Mesenchymal stem cell (in vitro differentiated cells and primary cell): ENCODE measurements around the gene NPPB.

Experiments
- DNase-seq: peaks from one replicate; pipeline ENCODE4 v3.0.0-alpha.2; 2013
- H2AFZ ChIP-seq: one replicate; pipeline ENCODE4 v1.6.1; 2013; ENCODE audit warnings: low read depth, mild to moderate bottlenecking, control low read depth, inconsistent platforms, low read length, moderate library complexity
- H2AK5ac ChIP-seq: 2 replicates; pipeline ENCODE4 v1.6.1; 2013; ENCODE audit warnings: low read length, moderate library complexity, mild to moderate bottlenecking, inconsistent platforms; ENCODE audit not compliant: severe bottlenecking
- H2BK120ac ChIP-seq: one replicate; pipeline ENCODE4 v1.6.1; 2013; ENCODE audit warnings: low read depth, mild to moderate bottlenecking, inconsistent platforms, low read length, moderate library complexity
- H2BK12ac ChIP-seq, 2 experiments: one replicate each; pipeline ENCODE4 v1.6.1; 2013; ENCODE audit warnings: inconsistent platforms in 2 of 2, low read length in 2 of 2, mild to moderate bottlenecking in 2 of 2, moderate library complexity in 2 of 2, control low read depth in 1 of 2
- H2BK15ac ChIP-seq: one replicate; pipeline ENCODE4 v1.6.1; 2013; ENCODE audit warnings: mild to moderate bottlenecking, low read depth, inconsistent platforms; ENCODE audit not compliant: poor library complexity, severe bottlenecking
- H2BK5ac ChIP-seq: 2 replicates; pipeline ENCODE4 v1.6.1; 2013; ENCODE audit warnings: low read depth, mild to moderate bottlenecking, low read length, control low read depth, inconsistent platforms; ENCODE audit not compliant: poor library complexity, severe bottlenecking
- H3K14ac ChIP-seq, 2 experiments: one replicate each; pipeline ENCODE4 v1.6.1; 2013; ENCODE audit warnings: inconsistent platforms in 2 of 2, low read length in 2 of 2, control low read depth in 1 of 2, mild to moderate bottlenecking in 1 of 2, moderate library complexity in 1 of 2
- H3K18ac ChIP-seq, 2 experiments: one replicate each; pipeline ENCODE4 v1.6.1; 2013; ENCODE audit warnings: inconsistent platforms in 2 of 2, low read length in 2 of 2, control low read depth in 1 of 2, low read depth in 1 of 2, mild to moderate bottlenecking in 1 of 2
- H3K23ac ChIP-seq, 2 experiments: one replicate each; pipeline ENCODE4 v1.6.1; 2013; ENCODE audit warnings: inconsistent platforms in 2 of 2, low read length in 2 of 2, mild to moderate bottlenecking in 2 of 2, moderate library complexity in 2 of 2, control low read depth in 1 of 2
- H3K27ac ChIP-seq: 2 replicates; pipeline ENCODE4 v1.5.1; 2013; ENCODE audit warnings: mild to moderate bottlenecking, moderate library complexity, low read length, control low read depth, inconsistent platforms; ENCODE audit not compliant: poor library complexity, severe bottlenecking
- H3K27me3 ChIP-seq, 2 experiments: 2 replicates each; pipeline versions ENCODE4 v1.6.1 to v1.7.0; 2013; ENCODE audit warnings: low read length in 2 of 2, mild to moderate bottlenecking in 2 of 2, moderate library complexity in 2 of 2, control low read depth in 1 of 2, inconsistent platforms in 1 of 2; ENCODE audit not compliant: control insufficient read depth in 1 of 2, insufficient read depth in 1 of 2
- H3K36me3 ChIP-seq, 2 experiments: 2 replicates each; pipeline versions ENCODE4 v1.6.1 to v1.7.0; 2013; ENCODE audit warnings: low read length in 2 of 2, control low read depth in 1 of 2, inconsistent platforms in 1 of 2, low read depth in 1 of 2, mild to moderate bottlenecking in 1 of 2; ENCODE audit not compliant: insufficient read depth in 2 of 2, control insufficient read depth in 1 of 2
- H3K4ac ChIP-seq, 2 experiments: one replicate each; pipeline ENCODE4 v1.6.1; 2013; ENCODE audit warnings: inconsistent platforms in 2 of 2, low read length in 2 of 2, mild to moderate bottlenecking in 2 of 2, moderate library complexity in 2 of 2, control low read depth in 1 of 2, low read depth in 1 of 2
- H3K4me1 ChIP-seq: 2 replicates; pipeline ENCODE4 v1.6.1; 2013; ENCODE audit warnings: low read depth, low read length, control low read depth; ENCODE audit not compliant: control insufficient read depth, insufficient read depth
- H3K4me2 ChIP-seq: 2 replicates; pipeline ENCODE4 v1.6.1; 2013; ENCODE audit warnings: low read length, mild to moderate bottlenecking, inconsistent platforms; ENCODE audit not compliant: poor library complexity, severe bottlenecking
- H3K4me3 ChIP-seq, 2 experiments: 2 replicates each; pipeline versions ENCODE4 v1.5.1 to v1.7.0; 2013; ENCODE audit warnings: low read length in 2 of 2, mild to moderate bottlenecking in 2 of 2, control low read depth in 1 of 2, low read depth in 1 of 2; ENCODE audit not compliant: insufficient read depth in 1 of 2
- H3K79me1 ChIP-seq: replicated peaks from 2 replicates; pipeline ENCODE4 v1.6.1; 2013; ENCODE audit warnings: mild to moderate bottlenecking, control low read depth, low read length, inconsistent platforms; ENCODE audit not compliant: poor library complexity, severe bottlenecking
- H3K9ac ChIP-seq: 2 replicates; pipeline ENCODE4 v1.7.0; 2013; ENCODE audit warnings: mild to moderate bottlenecking, low read length, moderate library complexity
- H3K9me3 ChIP-seq: 2 replicates; pipeline ENCODE4 v1.7.0; 2013; ENCODE audit warnings: mild to moderate bottlenecking, low read length; ENCODE audit not compliant: control insufficient read depth
- H4K8ac ChIP-seq: one replicate; pipeline ENCODE4 v1.6.1; 2013; ENCODE audit warnings: inconsistent platforms, mild to moderate bottlenecking, low read length, moderate library complexity
- H4K91ac ChIP-seq: one replicate; pipeline ENCODE4 v1.6.1; 2013; ENCODE audit warnings: mild to moderate bottlenecking, low read length, inconsistent platforms
- WGBS: methylation state at CpG from one replicate; pipeline ENCODE4 v1.1.7; 2013; ENCODE audit warnings: mixed read lengths; 5-methylcytosine and 5-hydroxymethylcytosine counted together

Gene NPPB

GRCh38 chr1:11856698-11857097, 2.0 kb downstream of the NPPB start:
- Histone ChIP-seq H3K23ac (no peak overlapping the region), H3K36me3 (no peaks in the 10 kb centered on the region), H2AFZ (no peak overlapping the region), H3K4me1 (peaks cover 8% of the 10 kb centered on the region), H4K8ac (no peak overlapping the region), H3K14ac (no peak overlapping the region), H3K18ac (no peak overlapping the region), H3K9me3 (no peaks in the 10 kb centered on the region), H3K4ac (no peak overlapping the region), H4K91ac (no peak overlapping the region), H3K4me2 (no peak overlapping the region), H2BK15ac (no peak overlapping the region), H3K27me3 (peaks cover 60 to 80% of the 10 kb centered on the region in 2 experiments), H3K9ac (no peak overlapping the region), H3K4me3 (no peak overlapping the region), H3K27ac (no peak overlapping the region), H3K79me1 (no peaks in the 10 kb centered on the region), H2BK5ac (no peak overlapping the region), H2BK12ac (no peak overlapping the region), H2BK120ac (no peak overlapping the region), H2AK5ac (no peak overlapping the region)
- DNase-seq, result no peak
- WGBS, result 61% methylated on average over 3 of the region's 3 CpGs

GRCh38 chr1:11855430-11855829, 3.3 kb downstream of the NPPB start:
- H3K27me3 ChIP-seq, result peaks cover 48 to 76% of the 10 kb centered on the region in 2 experiments
- H3K4me3 ChIP-seq, result no peak overlapping the region
- H4K8ac ChIP-seq, result no peak overlapping the region
- no peak overlapping the region for H3K14ac ChIP-seq
- H4K91ac ChIP-seq, result no peak overlapping the region
- no peak overlapping the region for H3K4ac ChIP-seq
- no peak overlapping the region for H2AFZ ChIP-seq
- H3K36me3 ChIP-seq, result no peaks in the 10 kb centered on the region
- no peak overlapping the region for H2BK12ac ChIP-seq
- H2BK15ac ChIP-seq, result no peak overlapping the region
- H3K79me1 ChIP-seq, result no peaks in the 10 kb centered on the region
- no peak overlapping the region for H2AK5ac ChIP-seq
- H3K23ac ChIP-seq, result no peak overlapping the region
- H3K4me1 ChIP-seq, result peaks cover 8% of the 10 kb centered on the region
- no peak for DNase-seq
- H2BK120ac ChIP-seq, result no peak overlapping the region
- H3K9ac ChIP-seq, result no peak overlapping the region
- no peaks in the 10 kb centered on the region for H3K9me3 ChIP-seq
- no peak overlapping the region for H3K27ac ChIP-seq
- WGBS, result 81% methylated on average over 5 of the region's 8 CpGs
- no peak overlapping the region for H2BK5ac ChIP-seq
- H3K18ac ChIP-seq, result no peak overlapping the region
- no peak overlapping the region for H3K4me2 ChIP-seq

- Histone ChIP-seq H3K4me1 (peaks cover 8% of the 10 kb centered on the region), H3K79me1 (no peaks in the 10 kb centered on the region), H4K8ac (no peak overlapping the region), H2AK5ac (no peak overlapping the region), H2BK12ac (no peak overlapping the region), H3K9me3 (no peaks in the 10 kb centered on the region), H3K4me3 (no peak overlapping the region), H3K27ac (no peak overlapping the region), H3K14ac (no peak overlapping the region), H3K36me3 (no peaks in the 10 kb centered on the region), H4K91ac (no peak overlapping the region), H3K4ac (no peak overlapping the region), H3K23ac (no peak overlapping the region), H3K9ac (no peak overlapping the region), H2BK120ac (no peak overlapping the region), H3K18ac (no peak overlapping the region), H2BK15ac (no peak overlapping the region), H2BK5ac (no peak overlapping the region), H3K27me3 (peaks cover 42 to 67% of the 10 kb centered on the region in 2 experiments), H2AFZ (no peak overlapping the region), H3K4me2 (no peak overlapping the region)
- DNase-seq, result no peak
- WGBS, result 76% methylated on average over 8 of the region's 8 CpGs
Observed at GRCh38 chr1:11854519-11854918, 4.2 kb downstream of the NPPB start.

GRCh38 chr1:11851180-11851579, 7.6 kb downstream of the NPPB start:
- H2AK5ac ChIP-seq, result no peak overlapping the region
- H2AFZ ChIP-seq, result no peak overlapping the region
- no peak overlapping the region for H4K8ac ChIP-seq
- no peak overlapping the region for H4K91ac ChIP-seq
- H3K14ac ChIP-seq, result no peak overlapping the region
- H2BK5ac ChIP-seq, result no peak overlapping the region
- no peak overlapping the region for H2BK12ac ChIP-seq
- DNase-seq, result no peak
- no peaks in the 10 kb centered on the region for H3K4me1 ChIP-seq
- H3K4ac ChIP-seq, result no peak overlapping the region
- H3K23ac ChIP-seq, result no peak overlapping the region
- WGBS, result 85% methylated on average over 7 of the region's 7 CpGs
- H2BK15ac ChIP-seq, result no peak overlapping the region
- no peak overlapping the region for H3K4me2 ChIP-seq
- H3K36me3 ChIP-seq, result peaks cover 14 to 17% of the 10 kb centered on the region in 2 experiments
- no peaks in the 10 kb centered on the region for H3K79me1 ChIP-seq
- no peak overlapping the region for H3K18ac ChIP-seq
- no peak overlapping the region for H3K27ac ChIP-seq
- H3K4me3 ChIP-seq, result no peak overlapping the region
- H3K27me3 ChIP-seq, result peaks cover 10 to 34% of the 10 kb centered on the region in 2 experiments
- no peak overlapping the region for H3K9ac ChIP-seq
- no peaks in the 10 kb centered on the region for H3K9me3 ChIP-seq
- H2BK120ac ChIP-seq, result no peak overlapping the region
